HG02678 (cell line): ENCODE data around the gene PPARD.
A peak's percentile ranks its signal among the peaks of the same experiment; 100 is the strongest.

Source experiments
- ATAC-seq: cut with Tn5 transposase; IDR thresholded peaks from one replicate; pipeline ENCODE4 v1.9.1; 2021; ENCODE audit warnings: mild to moderate bottlenecking, moderate library complexity; ENCODE audit not compliant: unreplicated experiment

PPARD gene

GRCh38 chr6:35354361-35355135 is 12.2 kb downstream of the PPARD start:
- ATAC-seq: no peak

GRCh38 chr6:35356391-35356790 is 14.0 kb downstream of the PPARD start:
- no peak for ATAC-seq

GRCh38 chr6:35357677-35358076 is 15.3 kb downstream of the PPARD start:
- no peak for ATAC-seq

- ATAC-seq: no peak
These were observed 15.7 kb downstream of the PPARD start for GRCh38 chr6:35358086-35358485.

GRCh38 chr6:35359346-35359743 is 17.0 kb downstream of the PPARD start:
- no peak for ATAC-seq

GRCh38 chr6:35359744-35360348 is 17.5 kb downstream of the PPARD start:
- no peak for ATAC-seq

- no peak for ATAC-seq
These were observed 18.2 kb downstream of the PPARD start for GRCh38 chr6:35360349-35361138.

GRCh38 chr6:35362200-35362599 is 19.8 kb downstream of the PPARD start:
- ATAC-seq: no peak

GRCh38 chr6:35363293-35363750 is 21.0 kb downstream of the PPARD start:
- ATAC-seq: no peak

GRCh38 chr6:35365594-35366203 is 23.3 kb downstream of the PPARD start:
- ATAC-seq: no peak

- ATAC-seq: no peak
These were observed 23.8 kb downstream of the PPARD start for GRCh38 chr6:35366204-35366596.

GRCh38 chr6:35367646-35368037 is 25.3 kb downstream of the PPARD start:
- no peak for ATAC-seq

- ATAC-seq: no peak
These were observed 25.9 kb downstream of the PPARD start for GRCh38 chr6:35368038-35368887.

GRCh38 chr6:35370124-35370741 is 27.9 kb downstream of the PPARD start:
- ATAC-seq: peak; percentile 68

- no peak for ATAC-seq
These were observed 28.6 kb downstream of the PPARD start for GRCh38 chr6:35370785-35371493.

GRCh38 chr6:35371494-35372262 is 29.3 kb downstream of the PPARD start:
- ATAC-seq: no peak

- ATAC-seq: no peak
These were observed 30.3 kb downstream of the PPARD start for GRCh38 chr6:35372633-35373032.

GRCh38 chr6:35376281-35376680 is 33.9 kb downstream of the PPARD start:
- no peak for ATAC-seq

GRCh38 chr6:35377002-35377401 is 34.6 kb downstream of the PPARD start:
- ATAC-seq: no peak
